Astrocyte (in vitro differentiated cells and primary cell): ENCODE data around the gene YWHAB.

Source experiments
- CTCF ChIP-seq: IDR thresholded peaks from 2 replicates; pipeline ENCODE4 v1.5.1; 2011; ENCODE audit warnings: low read depth, mild to moderate bottlenecking, inconsistent platforms, low read length, moderate library complexity; ENCODE audit not compliant: insufficient read depth
- EZH2 ChIP-seq: IDR thresholded peaks from 2 replicates; pipeline ENCODE4 v1.6.1; 2012; ENCODE audit warnings: mild to moderate bottlenecking, low read length, inconsistent platforms; ENCODE audit not compliant: insufficient read depth

- no peak for TF ChIP-seq CTCF
- TF ChIP-seq EZH2 = no peak
Observed at GRCh38 chr20:44856442-44856841, 29.1 kb upstream of the YWHAB start.
